Panc1 (cell line): ENCODE data around the gene TRIM44. TPM values are rescaled to one million over a fixed set of nuclear protein-coding genes. Genes with fewer than 3 reads are reported as not detected.

Experiments used
- ATAC-seq: fragments of 200-7000 bp; cut with Tn5 transposase; 2 replicates; pipeline ENCODE4 v1.9.1; 2020; ENCODE audit warnings: mild to moderate bottlenecking, moderate library complexity
- BruUV-seq: library from RNA; stranded (reverse); fragments of 400-500 nt; replicated peaks from 2 replicates; lab custom pipeline; 2021; lab: Mats Ljungman, UMichigan
- CTCF ChIA-PET: fragments of 300-600 bp; sonication (Branson Sonifier 250); formaldehyde crosslinking; loops from one replicate; lab custom pipeline; 2022; ENCODE audit warnings: antibody characterized with exemption; lab: Charles Lee
- POLR2A ChIA-PET: fragments of 300-600 bp; sonication (Branson Sonifier 250); formaldehyde crosslinking; loops from one replicate; lab custom pipeline; 2022; ENCODE audit warnings: antibody characterized with exemption; lab: Charles Lee
- DNase-seq: peaks from one replicate; pipeline ENCODE4 v3.0.0-alpha.2; 2010; ENCODE audit warnings: low read depth, low spot score
- H3K27ac ChIP-seq: 2 replicates; pipeline ENCODE4 v1.5.1; 2011; ENCODE audit warnings: mild to moderate bottlenecking, low read length, inconsistent platforms
- H3K27me3 ChIP-seq: fragments of 200-500 bp; sonication (Bioruptor generic); 2 replicates; pipeline ENCODE4 v1.6.0; 2014; ENCODE audit warnings: low read length, inconsistent platforms; ENCODE audit not compliant: control insufficient read depth, insufficient read depth
- H3K36me3 ChIP-seq: fragments of 200-500 bp; sonication (Bioruptor generic); 2 replicates; pipeline ENCODE4 v1.5.1; 2014; ENCODE audit warnings: inconsistent platforms, mild to moderate bottlenecking, low read length, moderate library complexity; ENCODE audit not compliant: control insufficient read depth, insufficient read depth
- H3K4me1 ChIP-seq: 2 replicates; pipeline ENCODE4 v1.5.1; 2011; ENCODE audit warnings: inconsistent platforms, mild to moderate bottlenecking, low read length, moderate library complexity; ENCODE audit not compliant: control insufficient read depth, insufficient read depth
- H3K4me3 ChIP-seq, 2 experiments: 2 replicates each; pipeline ENCODE4 v1.5.1; 2011 to 2012; ENCODE audit warnings: low read depth in 2 of 2, low read length in 2 of 2, mild to moderate bottlenecking in 2 of 2, inconsistent platforms in 1 of 2, moderate library complexity in 1 of 2
- H3K9me3 ChIP-seq: fragments of 200-500 bp; sonication (Bioruptor generic); 2 replicates; pipeline ENCODE4 v1.5.1; 2014; ENCODE audit warnings: low read depth, mild to moderate bottlenecking, inconsistent platforms, low read length, moderate library complexity; ENCODE audit not compliant: control insufficient read depth, insufficient read depth
- POLR2AphosphoS5 ChIP-seq: IDR thresholded peaks from 2 replicates; pipeline ENCODE4 v1.6.1; 2012; ENCODE audit warnings: mild to moderate bottlenecking, low read depth, low read length, moderate library complexity
- SIN3A ChIP-seq: IDR thresholded peaks from 2 replicates; pipeline ENCODE4 v1.6.1; 2012; ENCODE audit warnings: low read depth, mild to moderate bottlenecking, low read length, moderate library complexity, borderline replicate concordance; ENCODE audit not compliant: insufficient read depth
- TCF7L2 ChIP-seq: IDR thresholded peaks from 2 replicates; pipeline ENCODE4 v1.6.1; 2011; ENCODE audit warnings: mild to moderate bottlenecking, low read depth, low read length, inconsistent platforms
- in situ Hi-C: cut with HindIII; loops from 2 replicates; pipeline ENCODE4 v1.10.0; 2016; ENCODE audit warnings: low sequenced_read_pairs, low pct_unique_long_range_greater_than_20kb
- intact Hi-C: fragments of 100-400 bp; cut with micrococcal nuclease; formaldehyde crosslinking; loops from one replicate; pipeline ENCODE4 v1.10.0; 2022; ENCODE audit not compliant: unreplicated experiment
- total RNA-seq: library from RNA; stranded (reverse); gene quantifications from one replicate; pipeline ENCODE4 v1.2.1, GENCODE V29; 2021; ENCODE audit not compliant: unreplicated experiment
- TF ChIP-seq, protein P1 (sequence below): fragments of 450-650 bp; IDR thresholded peaks from 2 replicates; pipeline ENCODE4 v1.5.1; 2017; ENCODE audit warnings: mild to moderate bottlenecking
- TF ChIP-seq, protein P2 (sequence below), 2 experiments: IDR thresholded peaks; 2 replicates each; pipeline ENCODE4 v1.6.1; 2011 to 2012; ENCODE audit warnings: low read depth in 2 of 2, control low read depth in 1 of 2, low read length in 1 of 2, mild to moderate bottlenecking in 1 of 2, moderate library complexity in 1 of 2; ENCODE audit not compliant: insufficient read depth in 1 of 2

The TRIM44 gene
- total RNA-seq, 1 experiment from 2014 or later: 80.3 TPM

- no TSS peak for BruUV-seq
- CTCF ChIA-PET: no interaction called here
- in situ Hi-C loops: no loop called here
- H3K36me3 ChIP-seq: no peaks in the 10 kb centered on the region
- H3K27ac ChIP-seq: peak overlapping the region; percentile 36; the same call in 1 of the 2 replicates
- H3K27me3 ChIP-seq: no peaks in the 10 kb centered on the region
- peak; percentile 73 for ATAC-seq
- TF ChIP-seq SIN3A (no peak), TCF7L2 (peak; percentile 41; the same call in 1 of the 2 replicates), POLR2AphosphoS5 (peak; percentile 52; the same call in 1 of the 2 replicates)
- TF ChIP-seq, protein P1, sequence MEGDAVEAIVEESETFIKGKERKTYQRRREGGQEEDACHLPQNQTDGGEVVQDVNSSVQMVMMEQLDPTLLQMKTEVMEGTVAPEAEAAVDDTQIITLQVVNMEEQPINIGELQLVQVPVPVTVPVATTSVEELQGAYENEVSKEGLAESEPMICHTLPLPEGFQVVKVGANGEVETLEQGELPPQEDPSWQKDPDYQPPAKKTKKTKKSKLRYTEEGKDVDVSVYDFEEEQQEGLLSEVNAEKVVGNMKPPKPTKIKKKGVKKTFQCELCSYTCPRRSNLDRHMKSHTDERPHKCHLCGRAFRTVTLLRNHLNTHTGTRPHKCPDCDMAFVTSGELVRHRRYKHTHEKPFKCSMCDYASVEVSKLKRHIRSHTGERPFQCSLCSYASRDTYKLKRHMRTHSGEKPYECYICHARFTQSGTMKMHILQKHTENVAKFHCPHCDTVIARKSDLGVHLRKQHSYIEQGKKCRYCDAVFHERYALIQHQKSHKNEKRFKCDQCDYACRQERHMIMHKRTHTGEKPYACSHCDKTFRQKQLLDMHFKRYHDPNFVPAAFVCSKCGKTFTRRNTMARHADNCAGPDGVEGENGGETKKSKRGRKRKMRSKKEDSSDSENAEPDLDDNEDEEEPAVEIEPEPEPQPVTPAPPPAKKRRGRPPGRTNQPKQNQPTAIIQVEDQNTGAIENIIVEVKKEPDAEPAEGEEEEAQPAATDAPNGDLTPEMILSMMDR: no peak
- H3K4me3 ChIP-seq: peak overlapping the region in 1 of 2 experiments; percentile 37; a peak in 2 of 4 replicates
- POLR2A ChIA-PET: no interaction called here
- no peak for DNase-seq
- intact Hi-C loops: no loop called here
- H3K4me1 ChIP-seq: peaks cover 37% of the 10 kb centered on the region
- H3K9me3 ChIP-seq: no peaks in the 10 kb centered on the region
These were observed 38.9 kb upstream of the TRIM44 start for GRCh38 chr11:35623621-35624168.

DNA sequence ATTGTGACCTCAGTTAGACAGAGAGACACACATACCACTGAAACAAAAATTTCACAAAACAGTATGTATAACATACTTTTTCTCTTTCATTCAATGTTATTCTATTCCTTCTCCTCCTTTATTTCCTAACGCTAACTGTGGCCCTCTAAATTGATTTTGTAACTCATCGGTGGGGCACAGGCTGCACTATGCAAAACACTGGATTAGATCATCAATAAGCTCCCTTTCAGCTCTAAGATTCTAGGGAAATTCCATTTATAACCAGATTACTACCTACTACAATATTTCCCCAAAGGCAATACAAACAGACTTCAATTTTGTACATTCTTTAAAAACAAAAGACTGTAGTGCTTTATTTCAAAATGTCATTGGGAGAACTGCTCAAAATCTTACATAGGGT lies 38.3 kb upstream of the TRIM44 start:
- Histone ChIP-seq H3K27ac (no peak overlapping the region), H3K9me3 (no peaks in the 10 kb centered on the region), H3K4me1 (peaks cover 37% of the 10 kb centered on the region), H3K27me3 (no peaks in the 10 kb centered on the region), H3K4me3 (no peak overlapping the region), H3K36me3 (no peaks in the 10 kb centered on the region)
- CTCF ChIA-PET: no interaction called here
- POLR2A ChIA-PET: no interaction called here
- in situ Hi-C loops (no loop called here), intact Hi-C loops (no loop called here)
- TF ChIP-seq, protein P1: no peak
- TF ChIP-seq, protein P2, sequence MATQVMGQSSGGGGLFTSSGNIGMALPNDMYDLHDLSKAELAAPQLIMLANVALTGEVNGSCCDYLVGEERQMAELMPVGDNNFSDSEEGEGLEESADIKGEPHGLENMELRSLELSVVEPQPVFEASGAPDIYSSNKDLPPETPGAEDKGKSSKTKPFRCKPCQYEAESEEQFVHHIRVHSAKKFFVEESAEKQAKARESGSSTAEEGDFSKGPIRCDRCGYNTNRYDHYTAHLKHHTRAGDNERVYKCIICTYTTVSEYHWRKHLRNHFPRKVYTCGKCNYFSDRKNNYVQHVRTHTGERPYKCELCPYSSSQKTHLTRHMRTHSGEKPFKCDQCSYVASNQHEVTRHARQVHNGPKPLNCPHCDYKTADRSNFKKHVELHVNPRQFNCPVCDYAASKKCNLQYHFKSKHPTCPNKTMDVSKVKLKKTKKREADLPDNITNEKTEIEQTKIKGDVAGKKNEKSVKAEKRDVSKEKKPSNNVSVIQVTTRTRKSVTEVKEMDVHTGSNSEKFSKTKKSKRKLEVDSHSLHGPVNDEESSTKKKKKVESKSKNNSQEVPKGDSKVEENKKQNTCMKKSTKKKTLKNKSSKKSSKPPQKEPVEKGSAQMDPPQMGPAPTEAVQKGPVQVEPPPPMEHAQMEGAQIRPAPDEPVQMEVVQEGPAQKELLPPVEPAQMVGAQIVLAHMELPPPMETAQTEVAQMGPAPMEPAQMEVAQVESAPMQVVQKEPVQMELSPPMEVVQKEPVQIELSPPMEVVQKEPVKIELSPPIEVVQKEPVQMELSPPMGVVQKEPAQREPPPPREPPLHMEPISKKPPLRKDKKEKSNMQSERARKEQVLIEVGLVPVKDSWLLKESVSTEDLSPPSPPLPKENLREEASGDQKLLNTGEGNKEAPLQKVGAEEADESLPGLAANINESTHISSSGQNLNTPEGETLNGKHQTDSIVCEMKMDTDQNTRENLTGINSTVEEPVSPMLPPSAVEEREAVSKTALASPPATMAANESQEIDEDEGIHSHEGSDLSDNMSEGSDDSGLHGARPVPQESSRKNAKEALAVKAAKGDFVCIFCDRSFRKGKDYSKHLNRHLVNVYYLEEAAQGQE (IDR thresholded peaks at IDR 0.05; ENCODE audit: insufficient read depth in 1 of 2, low read depth in 2 of 2, low read length in 1 of 2): no peak
- TF ChIP-seq TCF7L2 (0 out of 2 replicates have a peak, but pooled peaks have one; percentile 10), SIN3A (no peak), POLR2AphosphoS5 (no peak)
- DNase-seq: no peak
- BruUV-seq: no TSS peak
- no peak for ATAC-seq
